Loucy (cell line): Measurements from ENCODE around the gene COLGALT1.

Experiments
- H2AFZ ChIP-seq: fragments of 200-600 bp; sonication (generic); 2 replicates; pipeline ENCODE4 v1.6.0; 2016; ENCODE audit warnings: antibody characterized with exemption, mild to moderate bottlenecking, low read length, moderate library complexity
- H3F3A ChIP-seq: fragments of 200-600 bp; 2 replicates; pipeline ENCODE4 v1.6.0; 2016; ENCODE audit warnings: antibody characterized with exemption, low read depth, mild to moderate bottlenecking
- H3K27me3 ChIP-seq: fragments of 200-600 bp; sonication (generic); 2 replicates; pipeline ENCODE4 v1.6.1; 2014; ENCODE audit warnings: low read length, mild to moderate bottlenecking; ENCODE audit not compliant: insufficient read depth, poor library complexity, severe bottlenecking
- H3K36me3 ChIP-seq: fragments of 200-600 bp; sonication (generic); 2 replicates; pipeline ENCODE4 v1.6.1; 2016; ENCODE audit warnings: low read length; ENCODE audit not compliant: insufficient read depth
- H3K4me1 ChIP-seq: fragments of 200-600 bp; sonication (generic); 2 replicates; pipeline ENCODE4 v1.5.1; 2014; ENCODE audit warnings: low read length, mild to moderate bottlenecking; ENCODE audit not compliant: insufficient read depth, poor library complexity, severe bottlenecking
- H3K4me2 ChIP-seq: fragments of 200-600 bp; sonication (generic); 2 replicates; pipeline ENCODE4 v1.6.0; 2014; ENCODE audit warnings: antibody characterized with exemption, low read length, low read depth, mild to moderate bottlenecking; ENCODE audit not compliant: poor library complexity, severe bottlenecking
- H3K4me3 ChIP-seq: fragments of 200-600 bp; sonication (generic); 2 replicates; pipeline ENCODE4 v1.5.1; 2014; ENCODE audit warnings: low read length, mild to moderate bottlenecking, mixed read lengths; ENCODE audit not compliant: poor library complexity, severe bottlenecking
- H3K79me2 ChIP-seq: fragments of 200-600 bp; sonication (generic); 2 replicates; pipeline ENCODE4 v1.6.1; 2014; ENCODE audit warnings: low read length; ENCODE audit not compliant: insufficient read depth
- H3K9ac ChIP-seq: fragments of 200-600 bp; sonication (generic); 2 replicates; pipeline ENCODE4 v1.6.0; 2014; ENCODE audit warnings: mild to moderate bottlenecking, low read depth, low read length, moderate library complexity; ENCODE audit not compliant: poor library complexity, severe bottlenecking
- H3K9me2 ChIP-seq: fragments of 200-600 bp; sonication (generic); replicated peaks from 2 replicates; pipeline ENCODE4 v1.6.1; 2016; ENCODE audit warnings: low read depth, low read length, mixed read lengths
- H3K9me3 ChIP-seq: fragments of 200-600 bp; sonication (generic); 2 replicates; pipeline ENCODE4 v1.6.1; 2014; ENCODE audit warnings: mild to moderate bottlenecking, antibody characterized with exemption, low read length, low read depth; ENCODE audit not compliant: insufficient read depth
- H4K20me1 ChIP-seq: fragments of 200-600 bp; sonication (generic); 2 replicates; pipeline ENCODE4 v1.6.0; 2014; ENCODE audit warnings: antibody characterized with exemption, low read length, mild to moderate bottlenecking; ENCODE audit not compliant: insufficient read depth, poor library complexity, severe bottlenecking
- CTCF ChIP-seq: fragments of 200-600 bp; sonication (generic); conservative IDR thresholded peaks from 2 replicates; pipeline ENCODE4 v1.5.1; 2014; ENCODE audit warnings: mild to moderate bottlenecking, antibody characterized with exemption, low read length
- EZH2phosphoT487 ChIP-seq: fragments of 200-600 bp; IDR thresholded peaks from 2 replicates; pipeline ENCODE4 v1.6.1; 2018; ENCODE audit warnings: antibody characterized with exemption, mild to moderate bottlenecking, moderate library complexity, borderline replicate concordance

COLGALT1 gene

GRCh38 chr19:17532116-17532515 is 23.3 kb upstream of the COLGALT1 start:
- H4K20me1 ChIP-seq = no peaks in the 10 kb centered on the region

GRCh38 chr19:17532557-17532956 is 22.9 kb upstream of the COLGALT1 start:
- no peak overlapping the region for H3K9ac ChIP-seq
- H3F3A ChIP-seq = no peaks in the 10 kb centered on the region
- H3K79me2 ChIP-seq = no peaks in the 10 kb centered on the region
- H3K36me3 ChIP-seq = no peaks in the 10 kb centered on the region
- no peaks in the 10 kb centered on the region for H4K20me1 ChIP-seq
- no peak overlapping the region for H3K4me3 ChIP-seq
- H2AFZ ChIP-seq = no peak overlapping the region
- no peaks in the 10 kb centered on the region for H3K9me3 ChIP-seq
- TF ChIP-seq CTCF (no peak), EZH2phosphoT487 (no peak)
- no peak overlapping the region for H3K4me2 ChIP-seq
- no peaks in the 10 kb centered on the region for H3K4me1 ChIP-seq
- no peaks in the 10 kb centered on the region for H3K27me3 ChIP-seq
- H3K9me2 ChIP-seq = no peaks in the 10 kb centered on the region

More at GRCh38 chr19:17532116-17532515, 23.3 kb upstream of the COLGALT1 start:
- Histone ChIP-seq H3K4me2 (no peak overlapping the region), H3K9ac (no peak overlapping the region), H2AFZ (no peak overlapping the region), H3F3A (no peaks in the 10 kb centered on the region), H3K9me3 (no peaks in the 10 kb centered on the region), H3K9me2 (no peaks in the 10 kb centered on the region), H3K4me1 (peaks cover 3% of the 10 kb centered on the region), H3K27me3 (no peaks in the 10 kb centered on the region), H3K79me2 (no peaks in the 10 kb centered on the region), H3K36me3 (no peaks in the 10 kb centered on the region), H3K4me3 (no peak overlapping the region)
- TF ChIP-seq EZH2phosphoT487 = no peak
- TF ChIP-seq CTCF = no peak

GRCh38 chr19:17534767-17535166 is 20.7 kb upstream of the COLGALT1 start:
- Histone ChIP-seq H2AFZ (no peak overlapping the region), H3K36me3 (no peaks in the 10 kb centered on the region), H3K79me2 (no peaks in the 10 kb centered on the region), H4K20me1 (no peaks in the 10 kb centered on the region), H3K4me2 (no peak overlapping the region), H3K9me3 (no peaks in the 10 kb centered on the region), H3K4me3 (no peak overlapping the region), H3F3A (no peaks in the 10 kb centered on the region), H3K9ac (no peak overlapping the region), H3K27me3 (no peaks in the 10 kb centered on the region), H3K4me1 (no peaks in the 10 kb centered on the region), H3K9me2 (no peaks in the 10 kb centered on the region)
- TF ChIP-seq CTCF (no peak), EZH2phosphoT487 (no peak)
